ENCODE measurements around the gene ST6GALNAC6.
A peak's percentile ranks its signal among the peaks of the same experiment; 100 is the strongest.
"Not testable (repeated sequence)": the region's sequence is repeated elsewhere in the genome, so short reads cannot be mapped to it uniquely, and the experiment has no call there.

The ST6GALNAC6 gene

GRCh38 chr9:127847178-127847510, 52.3 kb downstream of the ST6GALNAC6 start:
- CTCF ChIA-PET: interaction anchor here (0.6 to 0.9 kb wide), 2 partner anchors 11 to 75 kb away, joined by 4 read pairs; no protein-coding TSS in a partner anchor
- no peak for TF ChIP-seq CTCF (conservative IDR thresholded peaks at IDR 0.05; ENCODE audit: low read depth)
- POLR2A ChIA-PET (ENCODE audit: low non-redundant PET): no interaction called here
- peak overlapping the region; percentile 27 for H3K27ac ChIP-seq
- DNase-seq (ENCODE audit: low spot score): no peak

GRCh38 chr9:127846443-127847177, 52.8 kb downstream of the ST6GALNAC6 start:
- POLR2A ChIA-PET (ENCODE audit: low non-redundant PET): no interaction called here
- CTCF ChIA-PET: interaction anchor here (0.6 to 2.1 kb wide), 3 partner anchors 11 to 76 kb away, joined by 4 to 12 read pairs (median 4); no protein-coding TSS in a partner anchor
- no peak for TF ChIP-seq CTCF (conservative IDR thresholded peaks at IDR 0.05; ENCODE audit: low read depth)
- peak overlapping the region; percentile 27 for H3K27ac ChIP-seq
- no peak for DNase-seq (ENCODE audit: low spot score)

- H3K27ac ChIP-seq: peak overlapping the region; percentile 27
- not testable (repeated sequence) for DNase-seq (ENCODE audit: low spot score)
- CTCF ChIA-PET: interaction anchor here (0.8 to 2.1 kb wide), 2 partner anchors 24 to 65 kb away, joined by 4 to 12 read pairs; no protein-coding TSS in a partner anchor
- POLR2A ChIA-PET (ENCODE audit: low non-redundant PET): interaction anchor here (0.6 kb wide), 1 partner anchor 43 kb away, joined by 3 read pairs; no protein-coding TSS in a partner anchor
Measured at GRCh38 chr9:127845619-127846018, 53.8 kb downstream of the ST6GALNAC6 start.

- CTCF ChIA-PET: interaction anchor here (2.1 kb wide), 1 partner anchor 25 kb away, joined by 12 read pairs; no protein-coding TSS in a partner anchor
- POLR2A ChIA-PET (ENCODE audit: low non-redundant PET): interaction anchor here (0.6 kb wide), 1 partner anchor 43 kb away, joined by 3 read pairs; no protein-coding TSS in a partner anchor
- DNase-seq (ENCODE audit: low spot score): no peak
- peak overlapping the region; percentile 27 for H3K27ac ChIP-seq
- TF ChIP-seq CTCF (conservative IDR thresholded peaks at IDR 0.05; ENCODE audit: low read depth): no peak
Measured at GRCh38 chr9:127844821-127845359, 54.5 kb downstream of the ST6GALNAC6 start.

- H3K27ac ChIP-seq: no peak overlapping the region; the same call in 1 of the 2 replicates
- TF ChIP-seq CTCF (conservative IDR thresholded peaks at IDR 0.05; ENCODE audit: low read depth): no peak
- ChIA-PET POLR2A (ENCODE audit: low non-redundant PET) (no interaction called here), CTCF (interaction anchor here (0.6 kb wide), 1 partner anchor 33 kb away, joined by 3 read pairs; no protein-coding TSS in a partner anchor)
- DNase-seq (ENCODE audit: low spot score): no peak
Measured at GRCh38 chr9:127841087-127841835, 58.1 kb downstream of the ST6GALNAC6 start.

- ChIA-PET POLR2A (ENCODE audit: low non-redundant PET) (no interaction called here), CTCF (interaction anchor here (0.6 to 1.2 kb wide), 3 partner anchors 19 to 249 kb away, joined by 3 to 6 read pairs (median 3); no protein-coding TSS in a partner anchor)
- no peak for TF ChIP-seq CTCF (conservative IDR thresholded peaks at IDR 0.05; ENCODE audit: low read depth)
- DNase-seq (ENCODE audit: low spot score): peak; percentile 73
- H3K27ac ChIP-seq: peak overlapping the region; percentile 50
Measured at GRCh38 chr9:127838375-127839078, 60.9 kb downstream of the ST6GALNAC6 start.

All from RWPE1 (cell line).